ENCODE measurements around the gene COMMD2.

The COMMD2 gene

GRCh38 chr3:149752051-149752787 is at the start of gene COMMD2:
COMMD2 (minus strand) TSS chr3:149752489; CDS start chr3:149752444, 45 bp downstream.
- H3K4me3 ChIP-seq (ENCODE audit: low read length), result peak within 1 kb of the TSS; percentile 90
- TF ChIP-seq, protein P1, sequence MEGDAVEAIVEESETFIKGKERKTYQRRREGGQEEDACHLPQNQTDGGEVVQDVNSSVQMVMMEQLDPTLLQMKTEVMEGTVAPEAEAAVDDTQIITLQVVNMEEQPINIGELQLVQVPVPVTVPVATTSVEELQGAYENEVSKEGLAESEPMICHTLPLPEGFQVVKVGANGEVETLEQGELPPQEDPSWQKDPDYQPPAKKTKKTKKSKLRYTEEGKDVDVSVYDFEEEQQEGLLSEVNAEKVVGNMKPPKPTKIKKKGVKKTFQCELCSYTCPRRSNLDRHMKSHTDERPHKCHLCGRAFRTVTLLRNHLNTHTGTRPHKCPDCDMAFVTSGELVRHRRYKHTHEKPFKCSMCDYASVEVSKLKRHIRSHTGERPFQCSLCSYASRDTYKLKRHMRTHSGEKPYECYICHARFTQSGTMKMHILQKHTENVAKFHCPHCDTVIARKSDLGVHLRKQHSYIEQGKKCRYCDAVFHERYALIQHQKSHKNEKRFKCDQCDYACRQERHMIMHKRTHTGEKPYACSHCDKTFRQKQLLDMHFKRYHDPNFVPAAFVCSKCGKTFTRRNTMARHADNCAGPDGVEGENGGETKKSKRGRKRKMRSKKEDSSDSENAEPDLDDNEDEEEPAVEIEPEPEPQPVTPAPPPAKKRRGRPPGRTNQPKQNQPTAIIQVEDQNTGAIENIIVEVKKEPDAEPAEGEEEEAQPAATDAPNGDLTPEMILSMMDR (IDR thresholded peaks at IDR 0.05; ENCODE audit: insufficient read depth, low read depth, low read length, missing control alignments), result peak; percentile 45
- peak; percentile 89 for DNase-seq (ENCODE audit: low read depth)

DNA sequence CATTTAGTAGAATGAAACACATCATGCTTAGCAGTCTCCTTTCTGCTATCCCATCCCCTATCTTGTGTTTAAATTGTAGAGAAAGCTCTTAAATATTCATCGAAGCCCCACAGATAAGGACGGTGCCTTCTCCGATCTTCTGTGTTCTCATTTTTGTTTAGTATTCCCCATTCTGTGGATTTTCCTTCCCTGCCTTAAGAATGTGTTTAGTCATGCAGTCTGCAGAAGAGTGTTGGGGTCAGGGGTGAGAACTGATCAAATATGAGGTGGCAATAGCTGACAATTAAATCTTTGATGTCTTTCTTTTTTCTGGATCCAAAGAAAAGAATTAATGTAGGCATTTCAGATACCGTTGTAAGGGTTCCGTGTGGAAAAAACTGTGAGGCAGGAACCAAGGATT is 49.4 kb upstream of the COMMD2 start:
- no peak overlapping the region for H3K4me3 ChIP-seq (ENCODE audit: low read length)
- TF ChIP-seq, protein P1 (IDR thresholded peaks at IDR 0.05; ENCODE audit: insufficient read depth, low read depth, low read length, missing control alignments), result no peak
- DNase-seq (ENCODE audit: low read depth), result no peak

DNA sequence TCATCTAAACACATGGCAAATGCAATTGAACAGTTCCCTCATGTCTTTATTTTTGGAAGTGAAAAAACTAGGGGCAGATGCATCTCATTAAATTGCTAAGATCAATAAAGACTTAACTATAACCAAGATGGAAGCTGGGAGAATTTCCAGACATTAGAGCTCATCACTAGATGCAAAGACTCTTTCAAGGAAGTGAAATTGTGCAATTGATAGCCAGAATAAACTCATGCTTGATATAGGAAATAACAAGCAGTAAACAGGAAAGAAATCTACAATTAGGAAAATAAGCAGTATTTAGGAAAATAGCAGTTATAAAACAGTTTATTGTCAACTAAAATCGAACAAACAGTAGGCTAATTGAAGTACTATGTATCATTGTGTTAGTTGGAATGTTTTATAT is 48.9 kb upstream of the COMMD2 start:
- no peak for DNase-seq (ENCODE audit: low read depth)
- H3K4me3 ChIP-seq (ENCODE audit: low read length), result no peak overlapping the region
- TF ChIP-seq, protein P1 (IDR thresholded peaks at IDR 0.05; ENCODE audit: insufficient read depth, low read depth, low read length, missing control alignments), result no peak

GRCh38 chr3:149800693-149801092 is 48.4 kb upstream of the COMMD2 start:
- TF ChIP-seq, protein P1 (IDR thresholded peaks at IDR 0.05; ENCODE audit: insufficient read depth, low read depth, low read length, missing control alignments), result no peak
- DNase-seq (ENCODE audit: low read depth), result no peak
- no peak overlapping the region for H3K4me3 ChIP-seq (ENCODE audit: low read length)

- TF ChIP-seq, protein P1 (IDR thresholded peaks at IDR 0.05; ENCODE audit: insufficient read depth, low read depth, low read length, missing control alignments), result no peak
- DNase-seq (ENCODE audit: low read depth), result no peak
- H3K4me3 ChIP-seq (ENCODE audit: low read length), result no peak overlapping the region
Observed at GRCh38 chr3:149796026-149796425, 43.7 kb upstream of the COMMD2 start.

GRCh38 chr3:149792452-149793270 is 40.4 kb upstream of the COMMD2 start, which contains the start of gene ANKUB1:
ANKUB1 (minus strand) TSS chr3:149792554; CDS start chr3:149792366, 188 bp downstream.
- peak within 1 kb of the TSS; percentile 26 for H3K4me3 ChIP-seq (ENCODE audit: low read length)
- peak; percentile 71 for DNase-seq (ENCODE audit: low read depth)
- TF ChIP-seq, protein P1 (IDR thresholded peaks at IDR 0.05; ENCODE audit: insufficient read depth, low read depth, low read length, missing control alignments), result no peak
